Measurements from ENCODE around the gene CREB3L2. TPM values are rescaled to one million over a fixed set of nuclear protein-coding genes. Genes with fewer than 3 reads are reported as not detected.

CREB3L2 gene
- total and polyA plus RNA-seq, 2 of the 4 experiments (the other 2 are of a cell fraction), result 42.3 to 57.9 TPM

DNA sequence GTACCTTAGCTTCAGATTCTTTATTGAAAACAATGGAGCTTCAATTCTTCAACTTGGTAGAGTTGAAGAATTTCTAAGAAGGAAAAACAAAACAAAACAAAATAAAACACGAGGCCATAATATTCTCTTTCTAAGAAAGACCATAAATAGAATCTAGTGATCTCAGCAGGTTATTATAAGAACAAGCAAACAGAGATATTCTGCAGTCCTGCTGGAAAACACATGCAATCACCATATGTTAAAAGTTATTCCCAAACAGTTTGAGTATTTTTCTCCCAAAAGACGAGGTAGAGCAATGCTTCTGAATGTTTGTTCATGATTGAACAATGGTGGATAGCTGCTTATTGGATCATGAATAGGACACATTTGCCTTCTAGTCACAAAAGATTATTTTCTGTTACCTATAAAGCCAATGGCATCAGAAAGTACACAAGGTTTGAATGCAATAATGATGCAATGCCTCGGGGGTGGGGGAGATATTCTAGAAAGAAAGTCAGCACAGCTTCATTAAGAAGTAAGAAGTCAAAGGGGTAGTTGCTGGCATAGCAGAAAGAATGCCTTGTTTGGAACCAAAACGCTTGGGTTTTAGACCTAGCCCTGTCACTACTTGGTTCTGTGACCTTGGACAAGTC lies 59.3 kb downstream of the CREB3L2 start:
- Histone ChIP-seq H3K36me3 (ENCODE audit: control insufficient read depth, insufficient read depth, low read length) (peaks cover 7% of the 10 kb centered on the region), H3K4ac (ENCODE audit: low read depth, low read length) (peak overlapping the region; percentile 13; the same call in 1 of the 2 replicates), H3K4me3 (ENCODE audit: insufficient read depth, low read depth, low read length) (no peak overlapping the region), H3K9me3 (ENCODE audit: control insufficient read depth, insufficient read depth, low read length) (no peaks in the 10 kb centered on the region), H3K9ac (ENCODE audit: low read depth, low read length) (no peak overlapping the region), H3K56ac (ENCODE audit: extremely low read depth, insufficient read depth, low read length) (no peak overlapping the region), H2AFZ (replicated peaks; ENCODE audit: low read length, poor library complexity) (no peak overlapping the region), H4K5ac (ENCODE audit: low read depth, low read length) (peak overlapping the region; percentile 8; the same call in 1 of the 2 replicates), H3K14ac (replicated peaks; ENCODE audit: low read depth, low read length) (0 out of 2 replicates have a peak overlapping the region, but pooled peaks have one; percentile 10), H4K91ac (ENCODE audit: insufficient read depth, low read depth, low read length) (no peak overlapping the region), H3K27ac (ENCODE audit: insufficient read depth, low read length) (peak overlapping the region; percentile 48), H4K8ac (ENCODE audit: low read depth in 2 of 2, low read length in 2 of 2) (peak overlapping the region in 1 of 2 experiments; percentile 13; a peak in 1 of 4 replicates), H3K79me1 (ENCODE audit: low read depth in 1 of 2, low read length in 2 of 2) (peaks cover 33 to 77% of the 10 kb centered on the region in 2 experiments), H3K23ac (ENCODE audit: low read depth, low read length) (peak overlapping the region; percentile 41; the same call in 1 of the 2 replicates), H3K27me3 (ENCODE audit: control insufficient read depth, insufficient read depth, low read length) (no peaks in the 10 kb centered on the region), H3K9me1 (ENCODE audit: insufficient read depth, low read length) (peaks cover 10% of the 10 kb centered on the region), H3K4me1 (ENCODE audit: control insufficient read depth, insufficient read depth, low read length) (peaks cover 26% of the 10 kb centered on the region), H2BK5ac (ENCODE audit: low read depth, low read length, poor library complexity, severe bottlenecking) (peak overlapping the region; percentile 67), H2AK9ac (replicated peaks; ENCODE audit: low read depth, low read length, poor library complexity) (no peak overlapping the region), H3K4me2 (ENCODE audit: low read depth, low read length) (peak overlapping the region; percentile 13; the same call in 1 of the 2 replicates), H2BK20ac (ENCODE audit: low read depth, low read length) (no peak overlapping the region), H2BK15ac (ENCODE audit: low read depth, low read length) (no peak overlapping the region), H2BK120ac (ENCODE audit: low read depth, low read length) (peak overlapping the region; percentile 11; the same call in 1 of the 2 replicates), H2AK5ac (ENCODE audit: low read depth, low read length) (peak overlapping the region; percentile 22; the same call in 1 of the 2 replicates), H4K20me1 (ENCODE audit: insufficient read depth, low read length) (peaks cover 57% of the 10 kb centered on the region), H3K18ac (ENCODE audit: low read depth, low read length) (peak overlapping the region; percentile 29; the same call in 1 of the 2 replicates)
- TF ChIP-seq, protein P1, sequence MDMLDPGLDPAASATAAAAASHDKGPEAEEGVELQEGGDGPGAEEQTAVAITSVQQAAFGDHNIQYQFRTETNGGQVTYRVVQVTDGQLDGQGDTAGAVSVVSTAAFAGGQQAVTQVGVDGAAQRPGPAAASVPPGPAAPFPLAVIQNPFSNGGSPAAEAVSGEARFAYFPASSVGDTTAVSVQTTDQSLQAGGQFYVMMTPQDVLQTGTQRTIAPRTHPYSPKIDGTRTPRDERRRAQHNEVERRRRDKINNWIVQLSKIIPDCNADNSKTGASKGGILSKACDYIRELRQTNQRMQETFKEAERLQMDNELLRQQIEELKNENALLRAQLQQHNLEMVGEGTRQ (IDR thresholded peaks at IDR 0.05; ENCODE audit: low read depth, low read length), result no peak
- peak; percentile 81 for TF ChIP-seq CEBPB (IDR thresholded peaks at IDR 0.05; ENCODE audit: low read depth, low read length)
- no peak for ATAC-seq (ENCODE audit: low read depth)
- intact Hi-C loops (cut with micrococcal nuclease), result loop anchor here (1.0 to 5.0 kb wide), 2 partner anchors 50 to 60 kb away; partner anchors contain the start of gene CREB3L2
- WGBS, 2 experiments (ENCODE audit: extremely low coverage in 2 of 2, insufficient read length in 1 of 2), result 20% methylated on average over 1 of the region's 4 CpGs; no CpG with 5 or more reads in 1 of the 2 experiments
- peak; percentile 48 for DNase-seq
- dilution Hi-C loops (cut with HindIII; ENCODE audit: low sequenced_read_pairs, unreplicated experiment), result no loop called here
- in situ Hi-C loops (cut with MboI; ENCODE audit: low sequenced_read_pairs), result loop anchor here (5.0 kb wide), 1 partner anchor 50 kb away; no protein-coding TSS in a partner anchor
- POLR2A ChIA-PET (ENCODE audit: unreplicated experiment), result interaction anchor here (1.2 kb wide), 1 partner anchor 11 kb away, joined by 3 read pairs; no protein-coding TSS in a partner anchor
- CTCF ChIA-PET, result interaction anchor here (0.7 kb wide), 1 partner anchor 77 kb away, joined by 3 read pairs; no protein-coding TSS in a partner anchor
- BruUV-seq (replicated peaks), result no TSS peak
